Calu3 (cell line): Measurements from ENCODE around the gene FSCN2. TPM values are rescaled to one million over a fixed set of nuclear protein-coding genes. Genes with fewer than 3 reads are reported as not detected.

Experiments
- BruUV-seq: library from RNA; stranded (reverse); fragments of 400-500 nt; replicated peaks from 2 replicates; lab custom pipeline; 2021; lab: Mats Ljungman, UMichigan
- CTCF ChIA-PET: fragments of 300-600 bp; sonication (Branson Sonifier 250); formaldehyde crosslinking; loops from one replicate; lab custom pipeline; 2022; ENCODE audit warnings: antibody characterized with exemption; lab: Charles Lee
- DNase-seq: peaks from one replicate; pipeline ENCODE4 v3.0.0; 2022
- H3K27ac Mint-ChIP-seq: one replicate; pipeline ENCODE4 v1.8.0; 2022; ENCODE audit warnings: mixed read lengths; ENCODE audit not compliant: unreplicated experiment
- H3K27me3 Mint-ChIP-seq: one replicate; pipeline ENCODE4 v1.8.0; 2022; ENCODE audit warnings: mixed read lengths; ENCODE audit not compliant: unreplicated experiment
- H3K36me3 Mint-ChIP-seq: one replicate; pipeline ENCODE4 v1.8.0; 2022; ENCODE audit warnings: mild to moderate bottlenecking, moderate library complexity, mixed read lengths; ENCODE audit not compliant: insufficient read depth, unreplicated experiment
- H3K4me1 Mint-ChIP-seq: one replicate; pipeline ENCODE4 v1.8.0; 2022; ENCODE audit warnings: mild to moderate bottlenecking, low read depth, mixed read lengths; ENCODE audit not compliant: unreplicated experiment
- H3K4me3 Mint-ChIP-seq: one replicate; pipeline ENCODE4 v1.8.0; 2022; ENCODE audit warnings: mild to moderate bottlenecking, low read depth, moderate library complexity, mixed read lengths; ENCODE audit not compliant: unreplicated experiment
- H3K9me3 Mint-ChIP-seq: one replicate; pipeline ENCODE4 v1.8.0; 2022; ENCODE audit warnings: low read depth, mixed read lengths; ENCODE audit not compliant: unreplicated experiment
- CTCF ChIP-seq: fragments of 200-600 bp; IDR thresholded peaks from one replicate; pipeline ENCODE4 v1.8.0; 2022; ENCODE audit warnings: antibody characterized with exemption; ENCODE audit not compliant: unreplicated experiment
- intact Hi-C: fragments of 100-400 bp; cut with micrococcal nuclease; formaldehyde crosslinking; loops from one replicate; pipeline ENCODE4 v1.10.0; 2022; ENCODE audit not compliant: unreplicated experiment
- total RNA-seq: library from RNA; stranded (reverse); gene quantifications from 2 replicates; pipeline ENCODE4 v1.2.3, GENCODE V29; 2022

FSCN2 gene
- total RNA-seq, 1 experiment from 2014 or later = 5.5 TPM

DNA sequence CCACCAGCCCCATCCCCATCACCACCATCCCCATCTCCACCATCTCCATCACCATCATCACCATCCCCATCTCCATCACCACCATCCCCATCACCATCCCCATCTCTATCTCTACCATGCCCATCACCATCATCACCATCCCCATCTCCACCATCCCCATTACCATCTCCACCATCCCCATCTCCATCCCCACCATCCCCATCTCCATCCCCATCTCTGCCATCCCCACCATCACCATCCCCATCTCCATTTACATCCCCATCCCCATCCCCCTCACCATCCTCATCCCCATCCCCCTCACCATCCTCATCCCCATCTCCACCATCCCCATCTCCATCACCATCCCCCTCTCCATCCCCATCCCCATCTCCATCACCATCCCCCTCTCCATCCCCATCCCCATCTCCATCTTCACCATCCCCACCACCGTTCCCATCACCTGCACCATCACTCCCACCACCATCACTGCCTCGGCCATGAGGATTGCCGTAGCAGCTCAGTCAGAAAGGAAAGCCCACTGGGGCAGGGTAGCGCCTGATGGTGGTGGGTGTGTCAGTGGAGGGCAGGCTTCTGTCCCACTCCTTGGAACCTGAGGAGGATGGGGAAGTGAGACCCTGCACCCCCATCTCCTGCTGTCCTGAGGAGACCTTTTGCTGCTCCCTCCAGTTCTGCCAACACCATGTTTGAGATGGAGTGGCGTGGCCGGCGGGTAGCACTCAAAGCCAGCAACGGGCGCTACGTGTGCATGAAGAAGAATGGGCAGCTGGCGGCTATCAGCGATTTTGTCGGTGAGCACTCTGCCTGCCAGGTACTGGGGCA lies 7.5 kb downstream of the FSCN2 start:
- intact Hi-C loops = no loop called here
- CTCF ChIA-PET = interaction anchor here (0.7 kb wide), 2 partner anchors 31 to 226 kb away, joined by 3 read pairs; no protein-coding TSS in a partner anchor
- no peak for DNase-seq
- H3K27me3 Mint-ChIP-seq = peaks cover 13% of the 10 kb centered on the region
- no peak overlapping the region for H3K27ac Mint-ChIP-seq
- H3K9me3 Mint-ChIP-seq = no peaks in the 10 kb centered on the region
- no peak overlapping the region for H3K4me3 Mint-ChIP-seq
- BruUV-seq = no TSS peak
- peaks cover 17% of the 10 kb centered on the region for H3K36me3 Mint-ChIP-seq
- TF ChIP-seq CTCF = no peak
- peaks cover 7% of the 10 kb centered on the region for H3K4me1 Mint-ChIP-seq

- H3K36me3 Mint-ChIP-seq = peaks cover 17% of the 10 kb centered on the region
- DNase-seq = peak; percentile 44
- no peaks in the 10 kb centered on the region for H3K9me3 Mint-ChIP-seq
- TF ChIP-seq CTCF = no peak
- no peak overlapping the region for H3K4me3 Mint-ChIP-seq
- CTCF ChIA-PET = interaction anchor here (0.6 to 0.8 kb wide), 4 partner anchors 32 to 296 kb away, joined by 3 to 4 read pairs (median 4); no protein-coding TSS in a partner anchor
- peak overlapping the region; percentile 63 for H3K27ac Mint-ChIP-seq
- no TSS peak for BruUV-seq
- intact Hi-C loops = no loop called here
- H3K4me1 Mint-ChIP-seq = peaks cover 7% of the 10 kb centered on the region
- H3K27me3 Mint-ChIP-seq = peaks cover 13% of the 10 kb centered on the region
Observed at GRCh38 chr17:81536299-81537290, 8.4 kb downstream of the FSCN2 start.

DNA sequence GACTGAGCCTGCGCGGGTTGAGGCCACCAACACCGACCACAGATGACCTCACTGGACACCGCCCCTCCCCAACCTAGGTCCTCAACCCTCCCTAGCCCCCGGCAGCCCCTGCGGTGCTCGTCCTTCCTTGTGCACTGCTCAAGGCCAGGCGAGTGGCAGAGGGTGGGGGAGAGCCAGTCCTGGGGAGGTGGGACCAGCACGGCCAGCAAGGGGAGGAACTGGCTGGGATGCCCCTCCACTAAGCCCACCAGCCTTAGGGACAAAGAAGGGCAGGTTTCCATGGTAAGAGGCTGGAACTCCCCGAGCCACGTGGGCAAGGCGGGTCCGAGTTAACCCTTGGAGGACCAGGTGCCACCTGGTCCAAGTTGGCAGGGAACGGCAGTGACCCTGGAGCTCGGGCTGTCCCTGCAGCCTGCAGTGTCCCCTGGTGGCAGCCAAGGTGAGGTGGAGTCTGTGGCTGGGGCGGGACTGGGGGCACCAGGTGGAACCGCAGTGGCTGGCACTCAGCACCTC lies 9.2 kb downstream of the FSCN2 start:
- Mint-ChIP-seq H3K4me1 (peaks cover 7% of the 10 kb centered on the region), H3K9me3 (no peaks in the 10 kb centered on the region), H3K27ac (peak overlapping the region; percentile 63), H3K27me3 (peaks cover 13% of the 10 kb centered on the region), H3K36me3 (peaks cover 17% of the 10 kb centered on the region), H3K4me3 (peak overlapping the region; percentile 21)
- TF ChIP-seq CTCF = peak; percentile 62
- intact Hi-C loops = no loop called here
- BruUV-seq = no TSS peak
- peak; percentile 67 for DNase-seq
- CTCF ChIA-PET = interaction anchor here (1.1 kb wide), 1 partner anchor 284 kb away, joined by 3 read pairs; no protein-coding TSS in a partner anchor
